Measurements from ENCODE around the gene RFTN2.
"Not testable (repeated sequence)": the region's sequence is repeated elsewhere in the genome, so short reads cannot be mapped to it uniquely, and the experiment has no call there.

Gene RFTN2

DNA sequence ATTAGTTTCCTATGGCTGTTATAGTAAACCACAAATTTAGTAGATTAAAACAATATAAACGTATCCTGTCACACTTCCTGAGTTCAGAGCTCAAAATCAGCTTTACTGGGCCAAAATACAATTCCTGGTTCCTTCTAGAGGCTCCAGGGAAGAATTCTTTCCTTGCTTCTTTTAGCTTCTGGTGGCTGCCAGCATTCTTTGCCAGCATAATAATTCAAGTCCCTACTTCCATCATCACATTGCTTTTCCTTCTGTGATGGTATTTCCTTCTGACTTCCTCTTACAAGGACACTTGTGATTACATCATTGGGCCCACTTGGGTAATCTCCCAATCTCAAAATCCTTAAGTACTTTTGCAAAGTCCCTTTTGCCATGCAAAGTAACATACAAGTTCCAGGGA is 118.9 kb downstream of the RFTN2 start:
- Histone ChIP-seq H3K36me3 (ENCODE audit: control insufficient read depth in 1 of 2, insufficient read depth in 2 of 2, low read length in 2 of 2) (peaks cover 17 to 21% of the 10 kb centered on the region in 2 experiments), H3K27ac (ENCODE audit: low read depth, low read length) (no peak overlapping the region), H2BK5ac (ENCODE audit: low read depth, low read length, poor library complexity) (no peak overlapping the region), H4K91ac (ENCODE audit: low read depth, low read length) (no peak overlapping the region), H2AK5ac (ENCODE audit: low read length) (no peak overlapping the region), H2AFZ (ENCODE audit: insufficient read depth, low read length, poor library complexity) (no peak overlapping the region), H3K4me1 (ENCODE audit: control insufficient read depth in 1 of 2, insufficient read depth in 2 of 2, low read length in 2 of 2) (no peaks in the 10 kb centered on the region), H3K79me1 (ENCODE audit: low read length) (no peaks in the 10 kb centered on the region), H2BK12ac (ENCODE audit: low read length) (no peak overlapping the region), H3K27me3 (ENCODE audit: insufficient read depth, low read length) (no peaks in the 10 kb centered on the region), H3K79me2 (ENCODE audit: control insufficient read depth, insufficient read depth, low read length, poor library complexity) (no peaks in the 10 kb centered on the region), H4K12ac (ENCODE audit: low read depth, low read length) (no peak overlapping the region), H3K18ac (ENCODE audit: low read length) (no peak overlapping the region), H3K4me3 (ENCODE audit: low read depth, low read length) (no peak overlapping the region), H2BK120ac (ENCODE audit: insufficient read depth, low read length, poor library complexity) (no peak overlapping the region), H3K9me3 (ENCODE audit: insufficient read depth, low read depth, low read length) (no peaks in the 10 kb centered on the region), H3K4me2 (ENCODE audit: low read length) (no peak overlapping the region), H4K8ac (ENCODE audit: low read depth, low read length) (no peak overlapping the region), H3K14ac (ENCODE audit: low read length) (no peak overlapping the region), H3K4ac (ENCODE audit: low read depth, low read length) (no peak overlapping the region), H3K9ac (ENCODE audit: low read length) (no peak overlapping the region), H3K23ac (ENCODE audit: low read length) (no peak overlapping the region)
- WGBS (ENCODE audit: extremely low coverage, insufficient coverage, insufficient read length): no CpG with 5 or more reads among the region's 1 CpG
- no peak for DNase-seq

DNA sequence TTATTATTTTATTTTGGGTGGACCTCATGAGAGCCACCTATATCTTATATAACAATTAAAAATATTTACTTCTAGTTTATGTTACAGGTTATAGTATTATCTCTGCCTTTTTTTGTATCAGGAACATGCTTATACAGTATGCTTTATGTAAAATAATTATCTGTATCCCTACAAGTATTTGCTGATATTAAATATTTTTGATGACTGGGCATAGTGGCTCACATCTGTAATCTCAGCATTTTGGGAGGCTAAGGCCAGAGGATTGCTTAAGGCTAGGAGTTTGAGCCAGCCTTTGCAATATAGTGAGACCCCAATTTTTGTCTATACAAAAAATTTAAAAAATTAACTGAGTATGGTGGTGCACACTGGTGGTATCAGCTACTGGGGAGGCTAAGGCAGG is 119.9 kb downstream of the RFTN2 start:
- Histone ChIP-seq H3K4me2 (ENCODE audit: low read length) (no peak overlapping the region), H3K79me2 (ENCODE audit: control insufficient read depth, insufficient read depth, low read length, poor library complexity) (no peaks in the 10 kb centered on the region), H3K36me3 (ENCODE audit: control insufficient read depth in 1 of 2, insufficient read depth in 2 of 2, low read length in 2 of 2) (peaks cover 16 to 19% of the 10 kb centered on the region in 2 experiments), H3K23ac (ENCODE audit: low read length) (no peak overlapping the region), H2BK5ac (ENCODE audit: low read depth, low read length, poor library complexity) (no peak overlapping the region), H2AK5ac (ENCODE audit: low read length) (no peak overlapping the region), H4K8ac (ENCODE audit: low read depth, low read length) (no peak overlapping the region), H3K4me1 (ENCODE audit: control insufficient read depth in 1 of 2, insufficient read depth in 2 of 2, low read length in 2 of 2) (no peaks in the 10 kb centered on the region), H3K9ac (ENCODE audit: low read length) (no peak overlapping the region), H3K18ac (ENCODE audit: low read length) (no peak overlapping the region), H2AFZ (ENCODE audit: insufficient read depth, low read length, poor library complexity) (no peak overlapping the region), H3K9me3 (ENCODE audit: insufficient read depth, low read depth, low read length) (no peaks in the 10 kb centered on the region), H3K4me3 (ENCODE audit: low read depth, low read length) (no peak overlapping the region), H3K14ac (ENCODE audit: low read length) (no peak overlapping the region), H3K27me3 (ENCODE audit: insufficient read depth, low read length) (no peaks in the 10 kb centered on the region), H4K91ac (ENCODE audit: low read depth, low read length) (no peak overlapping the region), H3K79me1 (ENCODE audit: low read length) (no peaks in the 10 kb centered on the region), H2BK120ac (ENCODE audit: insufficient read depth, low read length, poor library complexity) (no peak overlapping the region), H2BK12ac (ENCODE audit: low read length) (no peak overlapping the region), H3K27ac (ENCODE audit: low read depth, low read length) (no peak overlapping the region), H4K12ac (ENCODE audit: low read depth, low read length) (no peak overlapping the region), H3K4ac (ENCODE audit: low read depth, low read length) (no peak overlapping the region)
- DNase-seq: no peak

GRCh38 chr2:197551260-197551659 is 124.1 kb downstream of the RFTN2 start:
- not testable (repeated sequence) for H3K79me2 ChIP-seq (ENCODE audit: control insufficient read depth, insufficient read depth, low read length, poor library complexity); H4K91ac ChIP-seq (ENCODE audit: low read depth, low read length); H3K14ac ChIP-seq (ENCODE audit: low read length); H3K4me2 ChIP-seq (ENCODE audit: low read length); H3K4me1 ChIP-seq (ENCODE audit: control insufficient read depth in 1 of 2, insufficient read depth in 2 of 2, low read length in 2 of 2); H3K18ac ChIP-seq (ENCODE audit: low read length); H2BK12ac ChIP-seq (ENCODE audit: low read length); H3K27ac ChIP-seq (ENCODE audit: low read depth, low read length); H3K9ac ChIP-seq (ENCODE audit: low read length); H3K9me3 ChIP-seq (ENCODE audit: insufficient read depth, low read depth, low read length); H2BK5ac ChIP-seq (ENCODE audit: low read depth, low read length, poor library complexity); H3K23ac ChIP-seq (ENCODE audit: low read length); DNase-seq; H3K4me3 ChIP-seq (ENCODE audit: low read depth, low read length); H3K27me3 ChIP-seq (ENCODE audit: insufficient read depth, low read length); H2AFZ ChIP-seq (ENCODE audit: insufficient read depth, low read length, poor library complexity); H2AK5ac ChIP-seq (ENCODE audit: low read length); H3K4ac ChIP-seq (ENCODE audit: low read depth, low read length); H4K8ac ChIP-seq (ENCODE audit: low read depth, low read length); H4K12ac ChIP-seq (ENCODE audit: low read depth, low read length); H2BK120ac ChIP-seq (ENCODE audit: insufficient read depth, low read length, poor library complexity); H3K79me1 ChIP-seq (ENCODE audit: low read length)
- peaks cover 15 to 21% of the 10 kb centered on the region in 2 experiments for H3K36me3 ChIP-seq (ENCODE audit: control insufficient read depth in 1 of 2, insufficient read depth in 2 of 2, low read length in 2 of 2)
- WGBS (ENCODE audit: extremely low coverage, insufficient coverage, insufficient read length): no CpG with 5 or more reads among the region's 2 CpGs

GRCh38 chr2:197548582-197548981 is 126.8 kb downstream of the RFTN2 start:
- H2AK5ac ChIP-seq (ENCODE audit: low read length): no peak overlapping the region
- H3K14ac ChIP-seq (ENCODE audit: low read length): no peak overlapping the region
- no peak overlapping the region for H2BK12ac ChIP-seq (ENCODE audit: low read length)
- no peak overlapping the region for H2AFZ ChIP-seq (ENCODE audit: insufficient read depth, low read length, poor library complexity)
- H3K36me3 ChIP-seq (ENCODE audit: control insufficient read depth in 1 of 2, insufficient read depth in 2 of 2, low read length in 2 of 2): peaks cover 13 to 15% of the 10 kb centered on the region in 2 experiments
- H3K79me1 ChIP-seq (ENCODE audit: low read length): no peaks in the 10 kb centered on the region
- no peaks in the 10 kb centered on the region for H3K4me1 ChIP-seq (ENCODE audit: control insufficient read depth in 1 of 2, insufficient read depth in 2 of 2, low read length in 2 of 2)
- H4K12ac ChIP-seq (ENCODE audit: low read depth, low read length): no peak overlapping the region
- H3K27ac ChIP-seq (ENCODE audit: low read depth, low read length): no peak overlapping the region
- H3K4me2 ChIP-seq (ENCODE audit: low read length): no peak overlapping the region
- H4K91ac ChIP-seq (ENCODE audit: low read depth, low read length): no peak overlapping the region
- no peak overlapping the region for H2BK120ac ChIP-seq (ENCODE audit: insufficient read depth, low read length, poor library complexity)
- H3K18ac ChIP-seq (ENCODE audit: low read length): no peak overlapping the region
- no peak overlapping the region for H3K23ac ChIP-seq (ENCODE audit: low read length)
- no peak overlapping the region for H3K4me3 ChIP-seq (ENCODE audit: low read depth, low read length)
- H3K79me2 ChIP-seq (ENCODE audit: control insufficient read depth, insufficient read depth, low read length, poor library complexity): no peaks in the 10 kb centered on the region
- WGBS (ENCODE audit: extremely low coverage, insufficient coverage, insufficient read length): 100% methylated on average over 1 of the region's 5 CpGs
- H3K9ac ChIP-seq (ENCODE audit: low read length): no peak overlapping the region
- no peak overlapping the region for H2BK5ac ChIP-seq (ENCODE audit: low read depth, low read length, poor library complexity)
- H3K9me3 ChIP-seq (ENCODE audit: insufficient read depth, low read depth, low read length): no peaks in the 10 kb centered on the region
- no peak overlapping the region for H4K8ac ChIP-seq (ENCODE audit: low read depth, low read length)
- H3K4ac ChIP-seq (ENCODE audit: low read depth, low read length): no peak overlapping the region
- DNase-seq: no peak
- H3K27me3 ChIP-seq (ENCODE audit: insufficient read depth, low read length): no peaks in the 10 kb centered on the region
